ENCODE measurements around the gene OPCML. TPM values are rescaled to one million over a fixed set of nuclear protein-coding genes. Genes with fewer than 3 reads are reported as not detected.

Gene OPCML
- total and polyA plus RNA-seq, 7 experiments from 2014 or later, result not detected

DNA sequence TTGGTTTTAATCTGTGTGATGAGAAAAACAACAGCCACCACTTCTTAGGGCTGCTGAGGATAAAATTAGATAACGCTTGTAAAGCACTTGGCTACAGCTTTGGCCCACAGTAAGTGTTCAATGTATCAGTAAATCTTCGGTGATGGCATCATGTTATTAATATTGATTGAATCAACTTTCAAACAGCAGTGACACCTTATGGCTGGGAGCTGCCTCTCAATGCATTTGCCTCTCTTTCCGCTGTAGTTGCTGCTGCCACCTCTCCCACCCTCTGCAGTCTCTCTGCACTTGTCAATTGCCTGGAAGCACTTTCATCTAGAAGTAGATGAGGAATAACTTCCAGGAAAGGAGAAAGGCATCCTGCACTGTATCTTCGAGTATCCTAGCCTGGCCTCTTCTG, 491.1 kb downstream of the OPCML start:
- POLR2A ChIA-PET, result no interaction called here
- H3K4me1 Mint-ChIP-seq, result no peaks in the 10 kb centered on the region

DNA sequence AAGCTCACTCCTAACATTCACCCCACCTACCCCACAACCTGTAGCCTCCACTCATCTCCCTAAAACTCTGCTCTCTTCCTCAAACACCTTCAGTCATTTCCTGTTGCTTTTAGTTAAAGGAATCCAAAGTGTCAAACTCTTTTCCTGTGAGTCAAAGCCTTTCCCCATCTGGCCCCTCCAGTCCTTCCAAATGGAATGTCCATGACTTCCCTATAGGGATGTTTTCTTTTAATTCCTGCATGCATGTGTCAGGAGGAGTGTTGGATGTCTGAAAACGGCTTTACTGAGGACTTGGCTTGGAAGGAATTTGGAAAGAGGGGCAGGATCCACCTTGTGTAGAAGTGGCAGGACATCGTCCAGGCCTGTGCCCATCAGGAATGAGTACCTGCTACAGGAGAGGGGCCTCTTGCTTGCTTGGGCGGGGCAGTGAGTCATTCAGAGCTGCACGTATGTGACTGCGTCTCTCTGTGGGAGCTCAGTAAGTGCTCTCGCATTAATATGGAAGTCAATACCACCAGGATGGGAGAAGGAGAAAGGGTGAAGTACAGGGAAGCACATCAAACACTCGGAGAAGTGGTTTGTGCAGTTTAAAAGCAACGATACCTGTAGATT, 491.9 kb downstream of the OPCML start:
- DNase-seq (no peak), ATAC-seq (no peak)
- Histone ChIP-seq H3K27ac (ENCODE audit: low read depth, low read length) (no peak overlapping the region), H3K4me3 (ENCODE audit: low read length) (no peak overlapping the region), H3K4me1 (ENCODE audit: control insufficient read depth in 2 of 2, insufficient read depth in 2 of 2, low read length in 2 of 2) (no peaks in the 10 kb centered on the region), H3K9me3 (ENCODE audit: control insufficient read depth in 2 of 3, low read length in 3 of 3) (no peaks in the 10 kb centered on the region), H3K27me3 (ENCODE audit: control insufficient read depth in 2 of 2, insufficient read depth in 2 of 2, low read length in 2 of 2) (peaks cover 0 to 2% of the 10 kb centered on the region in 2 donors), H3K36me3 (ENCODE audit: control insufficient read depth in 2 of 3, insufficient read depth in 3 of 3, low read length in 3 of 3) (no peaks in the 10 kb centered on the region)
- Mint-ChIP-seq H3K4me3 (no peak overlapping the region), H3K36me3 (no peaks in the 10 kb centered on the region), H3K9me3 (peaks cover 0 to 9% (median 2%) of the 10 kb centered on the region in 11 donors), H3K4me1 (no peaks in the 10 kb centered on the region), H3K27ac (no peak overlapping the region), H3K27me3 (peaks cover 0 to 8% (median 5%) of the 10 kb centered on the region in 5 donors)
- intact Hi-C loops (cut with micrococcal nuclease), result no loop called here
- ChIA-PET POLR2A (no interaction called here), CTCF (no interaction called here)

More for the DNA sequence above, 491.1 kb downstream of the OPCML start:
- DNase-seq (no peak), ATAC-seq (no peak)
- H3K4me1 ChIP-seq (ENCODE audit: control insufficient read depth in 2 of 2, insufficient read depth in 2 of 2, low read length in 2 of 2), result no peaks in the 10 kb centered on the region
- Mint-ChIP-seq H3K36me3 (no peaks in the 10 kb centered on the region), H3K27me3 (peaks cover 0 to 8% (median 5%) of the 10 kb centered on the region in 5 donors), H3K27ac (no peak overlapping the region), H3K9me3 (peaks cover 0 to 12% (median 2%) of the 10 kb centered on the region in 11 donors), H3K4me3 (no peak overlapping the region)
- CTCF ChIA-PET, result no interaction called here
- no peak overlapping the region for H3K4me3 ChIP-seq (ENCODE audit: low read length)
- H3K27me3 ChIP-seq (ENCODE audit: control insufficient read depth in 2 of 2, insufficient read depth in 2 of 2, low read length in 2 of 2), result peaks cover 0 to 2% of the 10 kb centered on the region in 2 donors
- H3K9me3 ChIP-seq (ENCODE audit: control insufficient read depth in 2 of 3, low read length in 3 of 3), result no peaks in the 10 kb centered on the region
- H3K27ac ChIP-seq (ENCODE audit: low read depth, low read length), result no peak overlapping the region
- intact Hi-C loops (cut with micrococcal nuclease), result no loop called here
- no peaks in the 10 kb centered on the region for H3K36me3 ChIP-seq (ENCODE audit: control insufficient read depth in 2 of 3, insufficient read depth in 3 of 3, low read length in 3 of 3)

DNA sequence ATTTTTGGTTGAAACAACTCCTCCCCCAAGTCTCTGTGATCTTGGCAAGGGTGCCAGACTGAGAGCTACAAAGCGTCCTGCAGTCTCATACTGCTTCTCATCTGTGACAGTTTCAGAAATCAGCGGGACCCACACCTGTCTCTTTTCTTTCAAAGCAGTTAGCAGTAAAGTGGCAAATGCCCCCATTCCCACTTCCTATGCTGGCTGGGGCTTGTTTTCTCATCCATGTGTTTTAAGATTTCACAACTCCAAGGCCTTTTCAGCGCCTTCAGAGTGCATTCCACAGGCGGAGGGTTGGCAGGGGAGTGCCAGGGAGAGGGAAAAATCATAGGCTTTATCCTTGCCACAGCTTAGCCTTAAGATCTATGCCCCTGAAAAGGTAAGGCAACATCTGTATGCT, 493.5 kb downstream of the OPCML start:
- DNase-seq, result no peak
- H3K4me3 ChIP-seq (ENCODE audit: low read length), result no peak overlapping the region
- H3K36me3 Mint-ChIP-seq, result no peaks in the 10 kb centered on the region
- H3K4me1 ChIP-seq (ENCODE audit: control insufficient read depth in 2 of 2, insufficient read depth in 2 of 2, low read length in 2 of 2), result no peaks in the 10 kb centered on the region
- POLR2A ChIA-PET, result no interaction called here
- no peak overlapping the region for H3K4me3 Mint-ChIP-seq
- H3K27ac ChIP-seq (ENCODE audit: low read depth, low read length), result no peak overlapping the region
- H3K9me3 Mint-ChIP-seq, result peaks cover 0 to 5% (median under 1%) of the 10 kb centered on the region in 11 donors
- no peaks in the 10 kb centered on the region for H3K4me1 Mint-ChIP-seq
- no peak for ATAC-seq
- no peaks in the 10 kb centered on the region for H3K9me3 ChIP-seq (ENCODE audit: control insufficient read depth in 2 of 3, low read length in 3 of 3)
- H3K27me3 Mint-ChIP-seq, result peaks cover 0 to 13% (median 5%) of the 10 kb centered on the region in 5 donors
- H3K27me3 ChIP-seq (ENCODE audit: control insufficient read depth in 2 of 2, insufficient read depth in 2 of 2, low read length in 2 of 2), result peaks cover 0 to 2% of the 10 kb centered on the region in 2 donors
- H3K36me3 ChIP-seq (ENCODE audit: control insufficient read depth in 2 of 3, insufficient read depth in 3 of 3, low read length in 3 of 3), result no peaks in the 10 kb centered on the region
- CTCF ChIA-PET, result no interaction called here
- H3K27ac Mint-ChIP-seq, result no peak overlapping the region
- intact Hi-C loops (cut with micrococcal nuclease), result no loop called here

DNA sequence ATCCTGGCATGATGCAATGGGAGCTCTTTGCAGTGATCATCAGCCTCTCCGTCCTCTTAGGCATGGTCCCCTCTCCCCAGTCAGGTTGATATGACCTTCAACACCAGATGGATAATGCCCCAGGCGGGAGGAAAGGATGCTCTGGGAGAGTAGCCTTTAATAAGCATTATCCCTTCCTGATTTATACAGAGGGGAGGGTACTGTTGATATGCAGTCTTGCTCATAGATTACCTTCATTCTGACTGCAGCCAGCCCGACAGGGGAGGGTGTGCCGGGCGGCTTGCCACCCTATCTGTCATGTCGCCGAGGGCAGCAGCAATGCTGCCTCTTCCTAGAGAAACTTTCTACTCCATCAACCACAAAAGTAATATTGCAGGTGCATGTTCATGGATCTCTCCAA, 497.4 kb downstream of the OPCML start:
- peaks cover 0 to 5% (median 0%) of the 10 kb centered on the region in 11 donors for H3K9me3 Mint-ChIP-seq
- CTCF ChIA-PET, result no interaction called here
- intact Hi-C loops (cut with micrococcal nuclease), result no loop called here

DNA sequence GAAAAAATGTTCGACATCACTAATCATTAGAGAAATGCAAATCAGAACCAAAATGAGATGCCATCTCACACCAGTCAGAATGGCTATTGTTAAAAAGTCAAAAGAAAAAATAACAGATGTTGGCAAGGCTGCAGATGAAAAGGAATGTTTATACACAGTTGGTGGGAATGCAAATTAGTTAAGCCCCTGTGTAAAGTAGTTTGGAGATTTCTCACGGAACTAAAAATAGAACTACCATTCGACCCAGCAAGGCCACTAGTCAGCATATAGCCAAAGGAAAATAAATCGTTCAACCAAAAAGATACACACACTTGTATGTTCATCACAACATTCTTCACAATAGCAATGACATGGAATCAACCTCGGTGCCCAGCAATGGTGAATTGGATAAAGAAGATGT, 503.2 kb downstream of the OPCML start:
- ChIA-PET CTCF (no interaction called here), POLR2A (no interaction called here)
- Histone ChIP-seq H3K27me3 (ENCODE audit: control insufficient read depth in 2 of 2, insufficient read depth in 2 of 2, low read length in 2 of 2) (no peaks in the 10 kb centered on the region), H3K4me1 (ENCODE audit: control insufficient read depth in 2 of 2, insufficient read depth in 2 of 2, low read length in 2 of 2) (no peaks in the 10 kb centered on the region), H3K36me3 (ENCODE audit: control insufficient read depth in 2 of 3, insufficient read depth in 3 of 3, low read length in 3 of 3) (no peaks in the 10 kb centered on the region), H3K27ac (ENCODE audit: low read depth, low read length) (no peak overlapping the region), H3K4me3 (ENCODE audit: low read length) (no peak overlapping the region), H3K9me3 (ENCODE audit: control insufficient read depth in 2 of 3, low read length in 3 of 3) (no peaks in the 10 kb centered on the region)
- Mint-ChIP-seq H3K4me3 (no peak overlapping the region), H3K27me3 (peaks cover 0 to 3% (median 0%) of the 10 kb centered on the region in 5 donors), H3K9me3 (peaks cover 0 to 9% (median 2%) of the 10 kb centered on the region in 11 donors), H3K27ac (no peak overlapping the region), H3K4me1 (no peaks in the 10 kb centered on the region), H3K36me3 (no peaks in the 10 kb centered on the region)
- intact Hi-C loops (cut with micrococcal nuclease), result no loop called here
- ATAC-seq (no peak), DNase-seq (no peak)

More for the DNA sequence above, 497.4 kb downstream of the OPCML start:
- H3K27me3 ChIP-seq (ENCODE audit: control insufficient read depth in 2 of 2, insufficient read depth in 2 of 2, low read length in 2 of 2), result no peaks in the 10 kb centered on the region
- H3K27ac ChIP-seq (ENCODE audit: low read depth, low read length), result no peak overlapping the region
- ATAC-seq, result no peak
- DNase-seq, result no peak
- H3K36me3 Mint-ChIP-seq, result no peaks in the 10 kb centered on the region
- no peaks in the 10 kb centered on the region for H3K4me1 Mint-ChIP-seq
- no peaks in the 10 kb centered on the region for H3K4me1 ChIP-seq (ENCODE audit: control insufficient read depth in 2 of 2, insufficient read depth in 2 of 2, low read length in 2 of 2)
- H3K27ac Mint-ChIP-seq, result no peak overlapping the region
- POLR2A ChIA-PET, result no interaction called here
- no peaks in the 10 kb centered on the region for H3K9me3 ChIP-seq (ENCODE audit: control insufficient read depth in 2 of 3, low read length in 3 of 3)
- no peak overlapping the region for H3K4me3 ChIP-seq (ENCODE audit: low read length)
- no peak overlapping the region for H3K4me3 Mint-ChIP-seq
- peaks cover 0 to 9% (median 5%) of the 10 kb centered on the region in 5 donors for H3K27me3 Mint-ChIP-seq
- no peaks in the 10 kb centered on the region for H3K36me3 ChIP-seq (ENCODE audit: control insufficient read depth in 2 of 3, insufficient read depth in 3 of 3, low read length in 3 of 3)

DNA sequence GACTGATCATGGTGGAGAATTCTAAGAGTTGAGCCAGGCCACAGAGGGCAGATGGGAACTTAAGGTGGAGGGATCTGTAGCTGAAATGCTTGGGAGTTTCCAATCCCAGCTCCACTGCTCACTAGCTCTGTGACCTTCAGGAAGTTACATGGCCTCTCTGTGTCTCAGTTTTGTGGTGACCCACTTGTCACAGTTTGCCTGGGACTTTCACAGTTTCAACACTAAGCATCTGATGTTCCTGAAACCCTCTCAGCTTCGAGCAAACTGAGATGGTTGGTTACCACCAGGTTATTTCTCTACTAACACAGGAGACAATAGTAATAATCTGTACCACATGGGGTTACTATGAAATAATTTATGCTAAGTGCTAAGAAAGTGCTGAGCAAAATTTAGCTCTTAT, 505.3 kb downstream of the OPCML start:
- intact Hi-C loops (cut with micrococcal nuclease), result no loop called here
- H3K27ac ChIP-seq (ENCODE audit: low read depth, low read length), result no peak overlapping the region
- Mint-ChIP-seq H3K36me3 (no peaks in the 10 kb centered on the region), H3K27ac (no peak overlapping the region), H3K27me3 (peaks cover 0 to 3% (median 0%) of the 10 kb centered on the region in 5 donors), H3K4me3 (no peak overlapping the region), H3K9me3 (peaks cover 0 to 13% (median 5%) of the 10 kb centered on the region in 11 donors), H3K4me1 (no peaks in the 10 kb centered on the region)
- ChIA-PET POLR2A (no interaction called here), CTCF (no interaction called here)
- H3K36me3 ChIP-seq (ENCODE audit: control insufficient read depth in 2 of 3, insufficient read depth in 3 of 3, low read length in 3 of 3), result no peaks in the 10 kb centered on the region
- H3K4me3 ChIP-seq (ENCODE audit: low read length), result no peak overlapping the region
- H3K9me3 ChIP-seq (ENCODE audit: control insufficient read depth in 2 of 3, low read length in 3 of 3), result no peaks in the 10 kb centered on the region
- ATAC-seq (no peak), DNase-seq (no peak)
- H3K27me3 ChIP-seq (ENCODE audit: control insufficient read depth in 2 of 2, insufficient read depth in 2 of 2, low read length in 2 of 2), result no peaks in the 10 kb centered on the region
- no peaks in the 10 kb centered on the region for H3K4me1 ChIP-seq (ENCODE audit: control insufficient read depth in 2 of 2, insufficient read depth in 2 of 2, low read length in 2 of 2)

DNA sequence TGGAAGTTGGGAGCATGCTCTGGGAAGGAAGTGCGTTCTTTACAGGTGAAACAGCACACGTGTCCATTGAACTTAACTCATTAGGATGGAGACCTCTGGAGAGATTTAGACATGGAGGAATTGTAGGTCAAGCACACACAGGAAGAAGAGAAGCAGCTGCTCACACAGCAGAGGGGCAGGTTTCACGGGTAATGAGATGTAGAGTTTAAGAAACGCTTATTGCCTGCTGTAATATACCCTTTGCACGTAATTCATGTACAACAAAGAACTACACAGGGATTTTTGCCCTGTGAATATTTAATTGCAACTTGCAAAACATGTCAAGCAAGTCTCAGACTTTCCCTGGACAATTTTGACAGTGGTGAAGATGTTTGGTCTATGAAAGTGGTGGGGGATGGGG, 508.0 kb downstream of the OPCML start:
- no peaks in the 10 kb centered on the region for H3K4me1 Mint-ChIP-seq
- H3K36me3 ChIP-seq (ENCODE audit: control insufficient read depth in 2 of 3, insufficient read depth in 3 of 3, low read length in 3 of 3), result no peaks in the 10 kb centered on the region
- H3K27ac Mint-ChIP-seq, result no peak overlapping the region
- H3K36me3 Mint-ChIP-seq, result no peaks in the 10 kb centered on the region
- H3K4me1 ChIP-seq (ENCODE audit: control insufficient read depth in 2 of 2, insufficient read depth in 2 of 2, low read length in 2 of 2), result no peaks in the 10 kb centered on the region
- CTCF ChIA-PET, result no interaction called here
- H3K27ac ChIP-seq (ENCODE audit: low read depth, low read length), result no peak overlapping the region
- no peaks in the 10 kb centered on the region for H3K9me3 ChIP-seq (ENCODE audit: control insufficient read depth in 2 of 3, low read length in 3 of 3)
- ATAC-seq (no peak), DNase-seq (no peak)
- H3K9me3 Mint-ChIP-seq, result peaks cover 0 to 13% (median 5%) of the 10 kb centered on the region in 11 donors
- H3K4me3 Mint-ChIP-seq, result no peak overlapping the region
- intact Hi-C loops (cut with micrococcal nuclease), result no loop called here
- no peak overlapping the region for H3K4me3 ChIP-seq (ENCODE audit: low read length)
- no peaks in the 10 kb centered on the region for H3K27me3 ChIP-seq (ENCODE audit: control insufficient read depth in 2 of 2, insufficient read depth in 2 of 2, low read length in 2 of 2)
- peaks cover 0 to 5% (median 3%) of the 10 kb centered on the region in 5 donors for H3K27me3 Mint-ChIP-seq
- POLR2A ChIA-PET, result no interaction called here

Data from naive thymus-derived CD4-positive, alpha-beta T cell (primary cell).